Stimulated activated CD4-positive, alpha-beta T cell treated with anti-CD3 and anti-CD28 coated beads, Interleukin-15, amount 100 ng/mL, for 48 hours (primary cell): ENCODE results near the gene ZNF362.

Experiments
- DNase-seq, 2 donors: peaks; one replicate each; pipeline ENCODE4 v3.0.0-alpha.2; 2020; ENCODE audit warnings: low read depth in 2 of 2

ZNF362 gene

GRCh38 chr1:33346927-33347649 lies 90.8 kb downstream of the ZNF362 start:
- no peak for DNase-seq

DNA sequence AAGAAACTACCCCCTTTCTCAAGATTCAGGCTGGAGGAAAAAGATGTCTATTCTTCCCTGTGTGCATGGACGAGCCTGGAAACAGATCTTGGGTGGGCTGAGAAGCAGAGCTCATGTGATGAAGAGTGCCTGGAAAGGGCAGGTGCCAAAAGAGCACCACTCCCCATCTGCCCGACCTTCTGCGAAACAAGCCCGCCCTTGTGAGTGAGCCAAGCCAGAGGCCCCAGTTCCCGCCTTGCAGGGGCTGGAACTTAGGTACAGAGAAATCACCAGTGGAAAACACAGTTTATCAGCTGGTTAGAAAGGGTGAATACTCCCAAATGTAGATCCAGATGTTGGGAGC lies 91.3 kb downstream of the ZNF362 start:
- DNase-seq, result no peak

- no peak for DNase-seq
These were observed 91.9 kb downstream of the ZNF362 start for GRCh38 chr1:33348194-33348593.

GRCh38 chr1:33348676-33349080 lies 92.4 kb downstream of the ZNF362 start:
- peak in 1 of 2 donors; percentile 5 for DNase-seq

GRCh38 chr1:33349081-33349759 lies 92.9 kb downstream of the ZNF362 start:
- peak; percentile 18 to 25 for DNase-seq

GRCh38 chr1:33349778-33350610 lies 93.7 kb downstream of the ZNF362 start:
- DNase-seq, result peak; percentile 55 to 69
